Ovary (tissue), 9 donors: ENCODE measurements around the gene FAM20A. TPM values are rescaled to one million over a fixed set of nuclear protein-coding genes. Genes with fewer than 3 reads are reported as not detected.

ENCODE experiments used
- DNase-seq, 5 donors: peaks; one replicate each; pipeline ENCODE4 v3.0.0-alpha.2; 2019 to 2020
- H3K27ac ChIP-seq, 2 donors: fragments of 200-600 bp; one replicate each; pipeline versions ENCODE4 v1.5.1 to v1.8.0; 2019 to 2022
- H3K27me3 ChIP-seq: fragments of 200-600 bp; one replicate; pipeline ENCODE4 v1.8.0; 2022
- H3K36me3 ChIP-seq: fragments of 200-600 bp; sonication (generic); one replicate; pipeline ENCODE4 v1.5.1; 2019
- H3K4me1 ChIP-seq: one replicate; pipeline ENCODE4 v1.8.1; 2013; ENCODE audit warnings: mild to moderate bottlenecking, moderate library complexity; ENCODE audit not compliant: insufficient read depth
- H3K4me3 ChIP-seq: fragments of 200-600 bp; sonication (generic); one replicate; pipeline ENCODE4 v1.5.1; 2017
- H3K9me3 ChIP-seq, 2 donors: fragments of 200-600 bp in 1 of 2; sonication (generic) in 1 of 2; one replicate each; pipeline versions ENCODE4 v1.5.1 to v1.8.1; 2013 to 2019; ENCODE audit warnings: mild to moderate bottlenecking in 1 of 2, moderate library complexity in 1 of 2
- CTCF ChIP-seq, 3 donors: fragments of 450-650 bp in 2 of 3; fragments of 200-600 bp in 1 of 3; IDR thresholded peaks; one replicate each; pipeline versions ENCODE4 v1.5.1 to v1.8.0; 2016 to 2022; ENCODE audit warnings: antibody characterized with exemption in 3 of 3, mild to moderate bottlenecking in 1 of 3
- EP300 ChIP-seq: sonication (generic); formaldehyde crosslinking; IDR thresholded peaks from one replicate; pipeline ENCODE4 v1.6.1; 2017; ENCODE audit warnings: antibody characterized with exemption
- POLR2A ChIP-seq: fragments of 450-650 bp; IDR thresholded peaks from one replicate; pipeline ENCODE4 v1.6.1; 2017; ENCODE audit warnings: antibody characterized with exemption, mild to moderate bottlenecking, moderate library complexity
- WGBS, 3 donors: extraction: QIAGEN DNeasy Blood & Tissue Kit in 1 of 3; methylation state at CpG; one replicate each; pipeline versions ENCODE4 v1.1.5 to v1.1.7; 2013 to 2017; 5-methylcytosine and 5-hydroxymethylcytosine counted together
- intact Hi-C, 4 donors: fragments of 100-400 bp; cut with DNase I; formaldehyde crosslinking; loops; one replicate each; pipeline versions ENCODE4 v1.11.0 to v1.15.1; 2022 to 2023
- polyA plus RNA-seq, 2 donors: library from polyadenylated mRNA; stranded (reverse); fragments of 200-250 nt in 1 of 2; fragments of 350-450 nt in 1 of 2; fragmentation: Illumina TruSeq in 1 of 2; extraction: RNeasy Lipid Tissue Mini Kit (QIAGEN cat#74804) in 1 of 2; gene quantifications; one replicate each; pipeline ENCODE4 v1.2.3, GENCODE V29; 2013 to 2014
- total RNA-seq, 7 donors: library from RNA; depleted of rRNA in 2 of 7; stranded (reverse); fragments of >200 nt in 2 of 7; fragmentation: NEBNext Ultra II Directional in 3 of 7; extraction: Animal tissue kit (Norgen Biotek cat#: 25700) in 3 of 7; gene quantifications; one replicate each; pipeline versions ENCODE4 v1.1.0 to v1.2.4, GENCODE V29; 2016 to 2023
- donor health status: DM: no; HTN: no; CAD: no; lungs with moderate emphysema.
- donor health status: DM: no; HTN: no; CAD: no.
- donor health status: Bipolar disorder and iron deficiency.
- donor health status: DM: yes; HTN: yes; CAD: no.
- donor health status: DM: no; HTN: no; CAD: no.
- donor health status: DM: yes; HTN: yes; CAD: no.

FAM20A gene
- total and polyA plus RNA-seq, 9 donors = 4.9 to 75.8 (median 19.7) TPM

GRCh38 chr17:68598074-68598473 is 3.1 kb downstream of the FAM20A start:
- TF ChIP-seq POLR2A (no peak), CTCF (IDR thresholded peaks at IDR 0.05) (no peak), EP300 (no peak)
- no peak overlapping the region for H3K27ac ChIP-seq

GRCh38 chr17:68596411-68596945 is 4.7 kb downstream of the FAM20A start:
- Histone ChIP-seq H3K27me3 (no peaks in the 10 kb centered on the region), H3K36me3 (no peaks in the 10 kb centered on the region), H3K27ac (no peak overlapping the region), H3K4me3 (no peak overlapping the region), H3K4me1 (peaks cover 7% of the 10 kb centered on the region), H3K9me3 (no peaks in the 10 kb centered on the region)
- intact Hi-C loops = loop anchor here in 2 of 4 donors (10.0 kb wide), 2 partner anchors 62 to 132 kb away; no protein-coding TSS in a partner anchor
- DNase-seq = no peak
- TF ChIP-seq POLR2A = no peak
- no peak for TF ChIP-seq CTCF (IDR thresholded peaks at IDR 0.05)
- TF ChIP-seq EP300 = no peak
- 78 to 89% (median 79%) methylated on average over 5 of the region's 5 CpGs for WGBS, 3 donors

More at GRCh38 chr17:68598074-68598473, 3.1 kb downstream of the FAM20A start:
- WGBS, 3 donors = 75 to 85% (median 82%) methylated on average over 4 of the region's 4 CpGs
- peaks cover 7% of the 10 kb centered on the region for H3K4me1 ChIP-seq
- no peaks in the 10 kb centered on the region for H3K36me3 ChIP-seq
- H3K27me3 ChIP-seq = no peaks in the 10 kb centered on the region
- DNase-seq = no peak
- H3K9me3 ChIP-seq = no peaks in the 10 kb centered on the region
- no peak overlapping the region for H3K4me3 ChIP-seq
- intact Hi-C loops = loop anchor here in 2 of 4 donors (10.0 kb wide), 2 partner anchors 63 to 133 kb away; no protein-coding TSS in a partner anchor

GRCh38 chr17:68595986-68596385 is 5.2 kb downstream of the FAM20A start:
- TF ChIP-seq EP300 = no peak
- TF ChIP-seq CTCF (IDR thresholded peaks at IDR 0.05) = no peak
- no peak for TF ChIP-seq POLR2A
- Histone ChIP-seq H3K4me1 (peaks cover 5% of the 10 kb centered on the region), H3K27ac (no peak overlapping the region), H3K36me3 (no peaks in the 10 kb centered on the region), H3K27me3 (no peaks in the 10 kb centered on the region), H3K4me3 (no peak overlapping the region), H3K9me3 (no peaks in the 10 kb centered on the region)
- WGBS, 3 donors = 22 to 35% (median 23%) methylated on average over 2 of the region's 2 CpGs
- intact Hi-C loops = loop anchor here in 2 of 4 donors (10.0 kb wide), 2 partner anchors 61 to 131 kb away; no protein-coding TSS in a partner anchor
- DNase-seq = peak in 1 of 5 donors; percentile 42

- 18 to 47% (median 20%) methylated on average over 5 of the region's 5 CpGs for WGBS, 3 donors
- Histone ChIP-seq H3K27me3 (no peaks in the 10 kb centered on the region), H3K4me1 (peaks cover 5% of the 10 kb centered on the region), H3K9me3 (no peaks in the 10 kb centered on the region), H3K27ac (peak overlapping the region in 1 of 2 donors; percentile 27), H3K36me3 (no peaks in the 10 kb centered on the region), H3K4me3 (no peak overlapping the region)
- intact Hi-C loops = loop anchor here in 2 of 4 donors (10.0 kb wide), 2 partner anchors 61 to 131 kb away; no protein-coding TSS in a partner anchor
- TF ChIP-seq POLR2A (no peak), CTCF (IDR thresholded peaks at IDR 0.05) (no peak), EP300 (no peak)
- peak in 2 of 5 donors; percentile 56 to 57 for DNase-seq
Observed at GRCh38 chr17:68595496-68595895, 5.7 kb downstream of the FAM20A start.
